Stimulated activated CD4-positive, alpha-beta T cell treated with anti-CD3 and anti-CD28 coated beads, Interleukin-1b, Interleukin-23, amount 100 ng/mL, for 48 hours (primary cell): Measurements from ENCODE around the gene SLC37A1.

Source experiments
- DNase-seq: peaks from one replicate; pipeline ENCODE4 v3.0.0-alpha.2; 2020

SLC37A1 gene

GRCh38 chr21:42509244-42509643 lies 4.4 kb upstream of the SLC37A1 start:
- DNase-seq: no peak

DNA sequence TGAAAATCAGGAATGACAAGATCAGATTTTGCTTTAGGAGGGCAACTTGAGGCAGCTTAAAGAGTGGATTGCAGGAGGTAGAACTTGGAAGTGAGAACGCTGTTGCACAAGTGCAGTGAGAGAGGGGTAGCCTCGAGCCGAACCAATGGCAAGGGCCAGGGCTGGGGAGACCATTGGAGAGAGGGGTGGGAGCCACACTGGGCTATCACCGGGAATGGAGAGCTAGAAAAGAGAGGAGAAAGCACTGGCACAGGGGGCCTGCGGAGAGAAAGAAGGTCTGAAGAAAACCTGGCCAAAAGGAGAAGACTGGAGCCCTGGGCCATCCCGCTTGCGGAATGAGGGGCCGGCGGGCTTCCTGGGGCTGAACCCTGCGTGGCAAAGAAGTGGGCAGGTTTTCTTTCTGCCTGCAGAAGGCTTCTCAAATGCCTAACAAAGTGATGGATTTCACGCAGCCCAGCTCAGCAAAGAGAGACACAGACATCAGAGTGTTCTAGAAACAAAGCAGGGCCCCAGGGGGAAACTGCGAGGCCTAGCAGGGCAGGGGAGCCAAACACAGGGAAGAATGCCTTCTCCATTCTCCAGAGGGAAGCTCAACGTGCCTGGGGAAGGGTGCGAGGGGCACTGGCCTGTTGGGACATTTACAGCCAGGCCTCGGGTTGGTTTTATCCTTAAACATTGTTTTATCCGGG lies 1.2 kb upstream of the SLC37A1 start:
- DNase-seq: no peak

GRCh38 chr21:42513985-42514882 lies 582 bp downstream of the SLC37A1 start:
- peak; percentile 55 for DNase-seq

DNA sequence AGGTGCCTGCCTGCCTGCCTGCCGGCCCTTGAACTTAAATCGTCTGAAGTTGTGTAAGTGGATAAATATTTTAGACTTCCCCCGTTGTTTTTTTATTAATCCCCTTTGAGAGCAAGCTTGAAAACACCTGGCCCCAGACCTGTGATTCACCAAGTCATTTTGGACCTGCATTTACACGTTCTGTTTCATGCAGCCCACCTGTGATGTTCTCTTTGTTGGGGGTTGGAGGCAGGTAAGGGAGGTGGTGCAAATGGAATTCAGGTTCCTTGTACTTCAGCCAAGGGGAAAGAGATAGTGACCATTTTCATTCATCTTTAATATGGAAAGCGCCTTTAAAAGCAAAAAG lies 1.2 kb downstream of the SLC37A1 start:
- DNase-seq: no peak

DNA sequence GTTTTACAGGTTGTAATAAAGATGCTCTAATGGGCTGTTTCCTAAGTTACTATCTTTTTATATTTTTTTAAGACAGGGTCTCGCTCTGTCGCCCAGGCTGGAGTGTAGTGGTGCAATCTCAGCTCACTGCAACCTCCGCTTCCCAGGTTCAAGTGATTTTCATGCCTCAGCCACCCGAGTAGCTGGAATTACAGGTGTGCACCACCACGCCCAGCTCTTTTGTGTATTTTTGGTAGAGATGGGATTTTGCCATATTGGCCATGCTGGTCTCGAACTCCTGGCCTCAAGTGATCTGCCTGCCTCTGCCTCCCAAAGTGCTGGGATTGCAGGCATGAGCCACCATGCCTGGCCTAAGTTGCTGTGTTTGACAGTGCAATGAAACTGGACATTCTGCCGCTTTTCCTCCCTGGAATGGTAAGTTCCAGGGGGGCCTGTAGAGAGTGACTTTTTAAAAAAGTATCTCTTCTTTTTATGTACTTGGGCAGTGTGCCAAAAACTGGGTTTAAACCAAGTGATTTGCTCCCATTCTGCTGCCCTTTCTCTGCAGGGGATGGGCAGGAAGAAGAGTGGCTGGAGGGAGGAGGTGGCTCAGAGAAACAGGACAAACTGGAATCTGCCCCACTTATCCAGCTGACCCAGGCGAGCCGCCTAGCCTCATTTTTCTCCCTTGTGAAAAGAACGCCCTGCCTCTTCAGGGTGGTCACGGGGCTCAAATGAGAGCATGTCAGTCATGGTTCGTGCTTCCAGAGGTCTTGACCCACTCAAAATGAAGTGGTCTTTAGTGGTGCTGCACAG lies 2.3 kb downstream of the SLC37A1 start:
- DNase-seq: no peak

GRCh38 chr21:42518215-42518614 lies 4.6 kb downstream of the SLC37A1 start:
- DNase-seq: no peak

DNA sequence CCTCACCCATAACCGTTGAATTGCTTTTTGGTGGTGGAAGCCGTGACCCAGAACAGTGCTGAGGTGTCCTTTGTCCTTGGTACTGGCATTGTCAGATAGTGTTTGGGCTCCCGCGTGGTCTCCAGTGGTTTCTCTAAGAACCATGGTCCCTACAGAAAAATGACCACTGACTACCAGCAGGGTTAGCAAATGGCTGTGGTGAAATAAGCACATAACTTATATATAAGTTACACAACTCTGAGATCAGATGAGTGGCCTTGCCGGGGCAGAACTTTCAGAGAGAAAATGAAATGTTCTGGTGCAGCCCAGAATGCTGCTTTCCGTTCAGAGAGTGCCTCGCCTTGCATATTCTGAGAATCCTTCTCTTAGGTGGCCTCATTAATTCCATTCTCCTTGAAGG lies 5.0 kb downstream of the SLC37A1 start:
- no peak for DNase-seq

DNA sequence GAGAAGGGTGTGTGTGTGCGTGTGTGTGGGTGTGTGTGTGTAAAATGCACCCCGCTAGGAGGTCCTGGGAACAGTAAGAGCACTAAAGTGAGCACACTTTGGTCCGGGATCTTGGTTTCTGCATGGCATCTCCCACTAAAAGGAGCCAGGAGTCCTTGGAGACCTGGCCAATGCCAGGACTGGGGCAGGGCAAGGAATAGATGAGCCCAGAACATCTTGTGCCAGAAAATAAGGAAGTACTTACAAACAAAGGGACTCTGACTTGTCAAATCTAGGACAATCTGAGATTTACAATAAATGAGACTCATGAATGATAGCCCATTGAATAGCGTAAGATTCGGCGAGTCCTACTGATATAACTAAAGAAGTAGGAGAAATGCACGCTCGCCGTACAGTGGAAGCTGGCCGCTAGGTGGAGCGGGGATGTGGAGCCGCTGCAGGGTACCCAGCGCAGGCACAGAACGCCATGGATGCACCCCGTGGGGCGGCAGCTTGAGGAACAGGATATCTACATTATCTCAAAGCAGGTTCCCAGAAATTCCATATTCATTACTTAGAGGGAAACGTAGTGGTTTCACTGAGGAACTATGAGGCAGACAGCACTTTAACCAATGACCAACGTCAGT lies 7.1 kb downstream of the SLC37A1 start:
- no peak for DNase-seq

DNA sequence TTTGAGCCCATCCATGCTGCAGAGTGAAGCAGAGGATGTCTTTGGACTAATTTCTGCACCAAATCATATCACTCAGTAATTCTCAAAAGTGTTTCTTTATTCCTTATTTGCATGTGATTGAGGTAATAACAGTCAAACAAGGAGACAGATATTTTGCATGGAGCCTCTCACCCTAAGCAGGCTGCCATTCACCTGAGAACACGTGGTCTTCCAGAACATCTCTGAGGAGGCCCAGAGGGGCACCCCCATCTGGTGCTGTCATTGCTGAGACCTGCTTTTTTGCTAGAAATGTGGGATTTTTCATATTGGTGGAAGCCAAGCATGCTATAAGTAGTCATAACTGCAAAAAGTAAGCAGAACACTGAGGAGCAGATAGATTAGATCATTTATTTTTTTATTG lies 7.7 kb downstream of the SLC37A1 start:
- DNase-seq: no peak

DNA sequence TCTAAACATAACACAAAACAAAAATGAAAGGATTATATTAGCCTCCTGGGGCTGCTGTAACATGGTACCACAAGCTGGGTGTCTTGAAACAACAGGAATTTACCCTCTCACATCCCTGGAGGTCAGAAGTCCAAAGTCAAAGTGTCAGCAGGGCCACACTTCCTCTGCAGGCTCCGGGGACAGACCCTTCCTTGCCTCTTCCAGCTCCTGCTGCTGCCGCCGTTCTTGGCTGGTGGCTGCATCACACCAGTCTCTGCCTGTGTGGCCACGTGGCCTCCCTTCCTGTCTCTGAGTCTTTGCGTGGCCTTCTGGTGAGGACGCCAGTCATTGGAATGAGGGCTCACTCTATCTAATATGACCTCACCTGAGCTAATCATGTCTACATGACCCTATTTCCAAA lies 8.2 kb downstream of the SLC37A1 start:
- no peak for DNase-seq

- DNase-seq: no peak
Observed at GRCh38 chr21:42522271-42522670, 8.6 kb downstream of the SLC37A1 start.

DNA sequence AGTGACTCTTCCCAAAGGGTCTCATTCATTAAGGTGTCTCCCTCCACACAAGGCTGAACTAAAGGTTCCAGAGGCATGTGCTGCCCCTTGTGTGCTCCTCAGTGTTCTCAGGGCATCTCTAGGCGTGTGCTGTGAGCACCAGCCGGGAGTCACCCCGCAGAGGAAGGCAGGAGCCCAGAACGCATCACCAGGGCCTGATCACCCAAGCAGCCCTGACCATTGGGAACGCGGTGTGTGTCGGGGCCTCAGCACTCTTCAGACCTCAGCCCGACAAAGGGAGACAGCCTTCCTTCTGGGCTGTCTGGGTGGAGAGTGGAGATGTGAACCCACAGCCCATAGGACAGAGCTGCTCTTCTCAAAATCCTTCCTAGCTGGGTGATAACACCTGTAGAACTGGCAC lies 9.1 kb downstream of the SLC37A1 start:
- DNase-seq: no peak

GRCh38 chr21:42523211-42523610 lies 9.6 kb downstream of the SLC37A1 start:
- no peak for DNase-seq

DNA sequence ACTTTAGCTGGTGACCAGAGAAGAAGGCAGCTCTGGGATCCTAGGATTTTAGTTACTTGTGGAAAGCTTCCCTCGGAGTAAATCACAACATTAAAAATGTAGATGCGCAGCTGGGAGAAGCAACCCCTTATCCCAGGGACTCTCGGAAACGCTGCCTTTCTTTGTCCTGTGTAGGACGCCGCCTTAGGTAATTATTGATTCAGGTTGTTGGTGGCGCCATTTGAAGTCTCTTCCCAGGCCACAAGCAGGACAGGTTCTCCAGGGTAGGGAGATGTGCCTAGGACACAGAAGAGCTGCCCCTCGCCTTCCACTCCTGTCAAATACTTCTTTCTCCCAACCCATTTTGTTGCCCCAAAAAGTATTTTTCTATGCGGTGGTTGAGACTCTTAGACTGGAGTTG lies 10.3 kb downstream of the SLC37A1 start:
- no peak for DNase-seq

DNA sequence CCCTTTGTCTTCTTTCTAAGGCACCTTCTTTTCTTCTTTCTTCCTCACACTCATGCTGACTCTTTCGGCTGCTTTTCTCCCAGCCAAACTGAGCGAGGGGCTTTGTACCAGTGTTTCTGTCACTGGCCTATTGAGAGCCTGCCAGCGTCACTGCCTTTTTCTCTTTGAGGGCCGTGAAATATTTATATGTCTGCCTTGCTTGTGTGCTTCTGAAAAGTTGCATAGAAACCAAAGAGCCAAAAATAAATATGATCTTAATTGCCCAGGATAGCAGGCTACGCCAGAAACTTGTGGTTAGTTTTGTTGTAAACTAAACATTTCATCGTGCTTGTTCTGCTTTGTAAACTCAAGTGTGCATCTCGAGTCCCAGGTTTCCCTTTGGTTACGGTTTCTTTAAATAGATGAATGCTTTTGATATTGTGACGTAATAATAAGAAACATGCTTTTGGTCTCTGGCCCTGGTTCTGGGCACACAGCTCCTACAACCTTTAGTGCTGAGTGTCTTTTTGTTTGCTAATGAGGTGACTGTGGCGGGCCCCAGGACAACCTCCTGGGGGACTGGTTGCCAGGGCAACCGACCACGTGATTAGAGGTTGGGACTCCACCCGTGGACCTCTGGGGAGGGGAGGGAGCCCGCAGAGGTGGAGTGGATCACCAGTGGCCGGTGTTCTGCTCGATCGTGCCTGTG lies 10.8 kb downstream of the SLC37A1 start:
- DNase-seq: peak; percentile 27

DNA sequence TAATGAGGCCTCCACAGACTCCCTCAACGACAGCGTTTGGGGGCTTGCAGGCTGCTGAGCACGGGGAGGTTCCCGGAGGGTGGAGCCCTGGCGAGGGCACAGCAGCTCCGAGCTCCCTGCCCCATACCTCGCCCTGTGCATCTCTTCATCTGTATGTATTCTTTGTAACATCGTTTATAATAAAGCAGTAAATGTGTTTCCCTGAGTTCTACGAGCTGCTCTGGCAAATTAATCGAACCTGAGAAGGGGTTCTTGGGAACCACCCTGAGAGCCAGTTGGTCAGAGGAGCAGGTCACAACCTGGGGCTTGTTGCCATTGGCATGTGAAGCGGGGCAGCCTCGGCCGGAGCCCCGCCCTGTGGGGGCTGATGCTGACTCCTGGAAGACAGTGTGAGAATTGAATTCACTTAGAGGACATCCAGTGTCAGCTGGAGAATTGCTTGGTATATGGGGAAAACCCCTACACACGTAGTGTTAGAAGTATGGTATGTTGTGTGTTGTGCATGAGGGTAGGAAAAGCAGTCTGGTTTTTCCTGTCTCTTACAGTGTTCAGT lies 11.5 kb downstream of the SLC37A1 start:
- DNase-seq: no peak

- DNase-seq: no peak
Observed at GRCh38 chr21:42525676-42526378, 12.2 kb downstream of the SLC37A1 start.

- DNase-seq: no peak
Observed at GRCh38 chr21:42526379-42526727, 12.7 kb downstream of the SLC37A1 start.

- DNase-seq: no peak
Observed at GRCh38 chr21:42527127-42527488, 13.5 kb downstream of the SLC37A1 start.

- DNase-seq: peak; percentile 59
Observed at GRCh38 chr21:42527489-42528158, 14.0 kb downstream of the SLC37A1 start.

DNA sequence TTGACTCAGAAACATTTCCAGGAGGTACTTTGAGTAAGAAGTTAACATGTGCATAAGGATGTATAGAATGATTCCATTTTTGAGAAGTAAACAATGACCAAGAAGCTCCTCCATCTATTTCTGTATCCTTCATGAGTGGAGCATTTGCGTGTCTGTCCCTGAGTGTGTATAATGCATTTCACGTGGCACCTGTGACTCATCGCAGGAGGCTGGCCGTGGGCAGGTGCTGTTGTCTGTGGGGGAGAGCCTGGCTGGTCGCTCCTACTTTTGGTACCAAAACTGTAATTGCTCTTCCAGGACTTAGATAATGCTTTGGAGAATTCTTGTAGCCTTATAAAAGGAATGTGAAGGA lies 16.5 kb downstream of the SLC37A1 start:
- peak; percentile 34 for DNase-seq
